ENCODE results near the gene MYO5A.

The MYO5A gene

DNA sequence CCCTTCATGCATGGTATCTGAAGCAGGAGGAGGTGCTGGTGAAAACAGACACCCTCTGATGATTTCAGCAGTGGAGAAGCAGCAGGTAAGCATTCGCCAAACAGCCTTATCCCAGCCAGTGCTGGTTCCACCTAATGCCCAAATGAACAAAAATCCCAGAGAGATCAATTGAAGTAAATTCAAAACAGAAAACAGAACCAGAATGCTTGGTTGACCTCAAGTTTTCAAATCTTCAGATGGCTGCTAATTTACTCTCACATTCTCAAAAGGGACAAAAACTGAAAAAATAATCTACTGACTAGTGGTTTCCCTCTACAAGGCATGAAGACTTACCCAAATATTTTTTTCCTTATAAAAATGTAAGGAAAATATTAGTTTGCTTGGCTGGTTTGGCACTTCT lies 146.0 kb downstream of the MYO5A start:
- no peak for FAIRE-seq
- TF ChIP-seq, protein P1, sequence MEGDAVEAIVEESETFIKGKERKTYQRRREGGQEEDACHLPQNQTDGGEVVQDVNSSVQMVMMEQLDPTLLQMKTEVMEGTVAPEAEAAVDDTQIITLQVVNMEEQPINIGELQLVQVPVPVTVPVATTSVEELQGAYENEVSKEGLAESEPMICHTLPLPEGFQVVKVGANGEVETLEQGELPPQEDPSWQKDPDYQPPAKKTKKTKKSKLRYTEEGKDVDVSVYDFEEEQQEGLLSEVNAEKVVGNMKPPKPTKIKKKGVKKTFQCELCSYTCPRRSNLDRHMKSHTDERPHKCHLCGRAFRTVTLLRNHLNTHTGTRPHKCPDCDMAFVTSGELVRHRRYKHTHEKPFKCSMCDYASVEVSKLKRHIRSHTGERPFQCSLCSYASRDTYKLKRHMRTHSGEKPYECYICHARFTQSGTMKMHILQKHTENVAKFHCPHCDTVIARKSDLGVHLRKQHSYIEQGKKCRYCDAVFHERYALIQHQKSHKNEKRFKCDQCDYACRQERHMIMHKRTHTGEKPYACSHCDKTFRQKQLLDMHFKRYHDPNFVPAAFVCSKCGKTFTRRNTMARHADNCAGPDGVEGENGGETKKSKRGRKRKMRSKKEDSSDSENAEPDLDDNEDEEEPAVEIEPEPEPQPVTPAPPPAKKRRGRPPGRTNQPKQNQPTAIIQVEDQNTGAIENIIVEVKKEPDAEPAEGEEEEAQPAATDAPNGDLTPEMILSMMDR (IDR thresholded peaks at IDR 0.05; ENCODE audit: insufficient read depth, missing control alignments): no peak
- no peak for DNase-seq (ENCODE audit: insufficient read length, low spot score)

DNA sequence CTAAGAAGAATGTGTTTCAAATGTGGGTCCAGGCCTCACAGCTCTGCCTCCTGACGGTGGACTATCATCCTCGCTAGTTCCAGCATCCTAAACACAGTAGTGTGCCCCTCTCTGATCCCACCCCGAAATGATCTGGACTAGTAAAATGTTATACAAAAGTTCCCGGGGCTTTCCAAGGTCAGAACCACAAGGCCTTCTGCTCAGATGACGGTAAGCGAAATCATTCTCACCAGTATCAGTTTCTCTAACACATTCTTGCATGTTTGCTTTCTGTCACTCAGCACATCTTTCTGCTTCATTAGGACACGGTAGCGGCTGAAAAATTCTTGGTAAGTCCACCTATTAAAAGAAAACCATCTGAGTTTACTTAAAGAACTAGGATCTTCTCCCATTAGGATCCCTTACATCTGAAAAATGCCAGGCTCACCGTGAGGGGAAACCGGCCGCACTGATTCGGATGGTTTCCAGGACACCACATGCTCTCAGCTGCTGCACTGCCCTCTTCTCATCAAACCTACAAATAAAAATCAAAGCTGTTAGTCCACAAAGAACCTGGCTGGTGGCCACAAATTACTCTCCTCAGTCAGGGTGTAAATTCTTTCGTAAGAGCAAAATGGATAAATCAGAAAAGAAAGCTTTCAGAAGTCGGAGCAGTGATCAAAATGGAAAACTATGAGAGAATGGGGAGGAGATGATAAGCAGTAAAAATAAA lies 149.1 kb downstream of the MYO5A start:
- no peak for DNase-seq (ENCODE audit: insufficient read length, low spot score)
- FAIRE-seq: no peak
- TF ChIP-seq, protein P1 (IDR thresholded peaks at IDR 0.05; ENCODE audit: insufficient read depth, missing control alignments): no peak

DNA sequence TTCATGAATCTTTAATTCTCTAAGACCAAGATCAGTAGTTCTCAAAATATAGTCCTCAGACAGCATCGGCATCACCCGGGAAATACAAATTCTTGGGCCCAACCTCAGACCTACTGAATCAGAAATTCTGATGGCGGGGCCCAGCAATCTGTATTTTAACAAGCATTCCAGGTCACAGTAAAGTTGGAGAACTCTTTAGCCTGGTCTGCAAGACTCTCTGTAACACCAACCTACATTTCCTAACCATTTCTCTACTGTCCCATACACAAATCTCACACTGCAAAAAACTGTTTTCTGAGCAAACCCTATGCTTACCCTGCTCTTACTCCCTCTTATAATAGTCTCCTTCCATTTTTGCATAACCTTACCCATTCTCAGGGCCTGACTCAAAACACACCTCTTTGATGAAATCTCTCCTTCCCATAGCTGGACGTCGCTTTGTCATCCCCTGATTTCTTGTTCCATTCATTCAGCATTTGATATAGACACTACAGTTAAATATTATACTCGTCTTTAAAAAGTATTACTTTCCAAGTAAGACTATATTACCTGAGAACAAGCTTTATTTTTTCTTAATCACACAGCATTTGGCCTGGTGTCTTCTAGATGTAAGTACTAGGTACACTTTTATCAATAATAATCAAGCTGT lies 149.8 kb downstream of the MYO5A start:
- DNase-seq (ENCODE audit: insufficient read length, low spot score): no peak
- TF ChIP-seq, protein P1 (IDR thresholded peaks at IDR 0.05; ENCODE audit: insufficient read depth, missing control alignments): no peak
- FAIRE-seq: no peak

DNA sequence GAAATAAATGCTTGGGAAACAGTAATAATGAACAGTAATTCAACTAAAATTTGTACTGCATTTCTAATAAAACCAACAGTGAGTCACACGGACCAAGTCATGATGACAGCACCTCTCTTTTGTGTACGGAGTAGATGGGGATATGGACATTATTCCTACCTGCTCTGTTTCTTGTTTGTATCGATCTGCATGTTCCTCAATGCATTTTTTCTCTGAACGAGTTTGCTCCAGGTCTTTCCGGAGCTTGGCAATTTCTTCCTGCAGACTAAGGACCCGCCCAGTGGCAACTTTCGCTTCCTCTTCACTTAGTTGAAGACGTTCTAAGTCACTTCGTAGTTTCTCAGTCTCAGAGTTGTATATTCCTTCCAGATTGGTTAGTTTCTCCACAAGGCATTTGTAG lies 158.7 kb downstream of the MYO5A start:
- TF ChIP-seq, protein P1 (IDR thresholded peaks at IDR 0.05; ENCODE audit: insufficient read depth, missing control alignments): no peak
- no peak for DNase-seq (ENCODE audit: insufficient read length, low spot score)
- FAIRE-seq: no peak

DNA sequence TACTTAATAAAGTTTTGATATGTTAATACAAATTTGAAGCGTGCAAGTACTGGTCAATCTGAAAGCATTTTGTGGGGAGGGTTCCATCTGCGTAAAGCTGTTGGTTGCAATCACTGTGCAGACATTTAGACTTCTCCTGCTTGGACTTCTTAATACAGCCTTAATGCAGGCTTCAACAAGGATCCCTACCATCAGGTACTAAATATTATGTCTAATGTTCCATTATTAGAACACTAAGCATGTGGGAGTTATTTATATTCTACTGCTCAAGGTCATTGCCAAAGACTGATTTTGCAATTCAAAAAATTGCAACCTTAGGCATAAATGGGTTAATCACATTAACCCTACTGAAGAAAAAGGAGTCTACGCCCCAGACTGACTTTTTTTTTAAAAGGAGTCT lies 159.2 kb downstream of the MYO5A start:
- TF ChIP-seq, protein P1 (IDR thresholded peaks at IDR 0.05; ENCODE audit: insufficient read depth, missing control alignments): no peak
- DNase-seq (ENCODE audit: insufficient read length, low spot score) (no peak), FAIRE-seq (no peak)

DNA sequence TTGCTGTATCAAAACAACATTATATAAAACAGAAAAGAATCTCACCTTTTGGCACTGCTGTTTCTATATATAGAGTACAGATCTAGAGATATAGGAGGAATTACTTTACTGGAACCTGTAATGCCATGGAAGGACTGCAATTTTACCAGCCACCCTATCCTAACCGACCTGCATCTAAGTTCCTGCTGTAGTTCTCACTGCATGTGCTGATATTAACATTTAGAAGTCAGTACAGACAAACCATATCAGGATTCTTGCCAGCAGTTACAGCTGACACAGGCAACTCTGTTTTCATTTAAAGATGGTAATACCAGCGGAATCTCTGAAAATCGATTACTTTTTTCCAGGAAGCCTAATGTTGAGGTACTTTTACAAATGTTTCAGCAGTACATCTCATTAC lies 159.7 kb downstream of the MYO5A start:
- TF ChIP-seq, protein P1 (IDR thresholded peaks at IDR 0.05; ENCODE audit: insufficient read depth, missing control alignments): no peak
- FAIRE-seq (no peak), DNase-seq (ENCODE audit: insufficient read length, low spot score) (no peak)

DNA sequence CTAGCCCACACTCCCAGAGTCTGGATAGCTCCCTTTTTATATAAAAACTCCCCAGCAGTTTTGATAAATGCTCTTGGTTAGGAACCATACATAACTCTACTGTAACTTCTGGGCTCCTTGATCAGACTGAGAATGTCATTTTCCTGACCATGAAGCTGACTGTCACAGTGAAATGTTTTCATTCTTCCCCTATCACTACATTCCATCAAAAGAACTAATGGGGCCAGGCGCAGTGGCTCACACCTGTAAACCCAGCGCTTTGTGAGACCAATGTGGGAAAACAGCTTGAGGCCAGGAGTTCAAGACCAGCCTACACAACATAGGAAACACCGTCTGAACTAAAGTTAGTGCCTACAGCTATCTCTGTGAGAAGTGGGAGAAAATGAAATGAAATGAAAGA lies 160.3 kb downstream of the MYO5A start:
- DNase-seq (ENCODE audit: insufficient read length, low spot score) (no peak), FAIRE-seq (no peak)
- TF ChIP-seq, protein P1 (IDR thresholded peaks at IDR 0.05; ENCODE audit: insufficient read depth, missing control alignments): no peak
